ENCODE measurements around the gene GRSF1. TPM values are rescaled to one million over a fixed set of nuclear protein-coding genes. Genes with fewer than 3 reads are reported as not detected.
A peak's percentile ranks its signal among the peaks of the same experiment; 100 is the strongest.

The GRSF1 gene
- total and polyA plus RNA-seq, 10 donors: 31.1 to 48.2 (median 39.6) TPM

DNA sequence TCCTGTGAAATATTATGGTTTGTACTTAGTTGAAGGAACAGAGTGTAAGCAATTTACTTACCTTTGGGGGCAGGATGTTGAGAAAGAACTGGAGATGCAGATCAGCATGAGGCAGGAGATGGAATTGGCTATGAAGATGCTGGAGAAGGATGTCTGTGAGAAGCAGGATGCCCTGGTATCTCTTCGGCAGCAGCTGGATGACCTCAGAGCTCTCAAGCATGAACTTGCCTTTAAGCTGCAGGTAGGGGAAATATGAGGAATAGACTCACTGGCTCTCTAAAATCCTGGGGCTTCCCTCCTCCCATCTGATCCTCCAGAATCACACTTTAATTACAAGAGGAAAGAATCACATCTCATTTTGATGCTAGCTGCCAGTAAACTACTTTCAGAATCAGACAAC is 51.0 kb downstream of the GRSF1 start:
- H3K4me3 ChIP-seq: no peak overlapping the region
- H3K36me3 ChIP-seq: peaks cover 0 to 98% (median 38%) of the 10 kb centered on the region in 6 donors
- intact Hi-C loops (cut with DNase I; ENCODE audit: low total_unique reads): no loop called here
- H3K4me1 ChIP-seq: no peaks in the 10 kb centered on the region
- no peaks in the 10 kb centered on the region for H3K27me3 ChIP-seq (replicated peaks in 1 of 7)
- 93 to 100% (median 97%) methylated on average over 1 of the region's 1 CpG for WGBS, 5 donors
- H3K9me3 ChIP-seq: no peaks in the 10 kb centered on the region
- DNase-seq: no peak
- TF ChIP-seq POLR2A (IDR thresholded peaks at IDR 0.05): no peak
- TF ChIP-seq, protein P1, sequence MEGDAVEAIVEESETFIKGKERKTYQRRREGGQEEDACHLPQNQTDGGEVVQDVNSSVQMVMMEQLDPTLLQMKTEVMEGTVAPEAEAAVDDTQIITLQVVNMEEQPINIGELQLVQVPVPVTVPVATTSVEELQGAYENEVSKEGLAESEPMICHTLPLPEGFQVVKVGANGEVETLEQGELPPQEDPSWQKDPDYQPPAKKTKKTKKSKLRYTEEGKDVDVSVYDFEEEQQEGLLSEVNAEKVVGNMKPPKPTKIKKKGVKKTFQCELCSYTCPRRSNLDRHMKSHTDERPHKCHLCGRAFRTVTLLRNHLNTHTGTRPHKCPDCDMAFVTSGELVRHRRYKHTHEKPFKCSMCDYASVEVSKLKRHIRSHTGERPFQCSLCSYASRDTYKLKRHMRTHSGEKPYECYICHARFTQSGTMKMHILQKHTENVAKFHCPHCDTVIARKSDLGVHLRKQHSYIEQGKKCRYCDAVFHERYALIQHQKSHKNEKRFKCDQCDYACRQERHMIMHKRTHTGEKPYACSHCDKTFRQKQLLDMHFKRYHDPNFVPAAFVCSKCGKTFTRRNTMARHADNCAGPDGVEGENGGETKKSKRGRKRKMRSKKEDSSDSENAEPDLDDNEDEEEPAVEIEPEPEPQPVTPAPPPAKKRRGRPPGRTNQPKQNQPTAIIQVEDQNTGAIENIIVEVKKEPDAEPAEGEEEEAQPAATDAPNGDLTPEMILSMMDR (IDR thresholded peaks at IDR 0.05 in 8 of 11, conservative IDR thresholded peaks at IDR 0.05 in 3 of 11): no peak
- TF ChIP-seq POLR2AphosphoS5 (IDR thresholded peaks at IDR 0.05): no peak
- H3K27ac ChIP-seq: no peak overlapping the region

DNA sequence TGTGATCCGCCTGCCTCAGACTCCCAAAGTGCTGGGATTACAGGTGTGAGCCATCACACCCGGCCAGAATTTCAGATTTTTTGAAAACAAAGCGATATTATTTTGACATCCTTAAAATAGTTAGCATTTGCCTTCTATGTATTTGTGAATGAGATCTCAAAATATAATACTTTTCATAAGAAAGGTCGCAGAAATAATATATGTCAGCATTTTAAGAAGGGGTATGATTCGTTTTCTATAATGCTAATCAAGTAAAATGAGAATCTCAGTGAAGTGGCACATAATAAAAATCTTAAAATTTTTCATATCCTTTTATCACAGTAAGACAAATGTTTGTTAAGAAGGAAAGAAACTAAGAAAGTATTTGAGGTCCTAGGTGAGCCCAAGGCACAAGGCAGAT is 52.2 kb downstream of the GRSF1 start:
- no peaks in the 10 kb centered on the region for H3K4me1 ChIP-seq
- no peaks in the 10 kb centered on the region for H3K27me3 ChIP-seq (replicated peaks in 1 of 7)
- H3K36me3 ChIP-seq: peaks cover 0 to 98% (median 35%) of the 10 kb centered on the region in 6 donors
- no peaks in the 10 kb centered on the region for H3K9me3 ChIP-seq
- H3K4me3 ChIP-seq: no peak overlapping the region
- no peak for DNase-seq
- H3K27ac ChIP-seq: no peak overlapping the region
- 96 to 97% (median 97%) methylated on average over 5 of the region's 5 CpGs for WGBS, 5 donors
- intact Hi-C loops (cut with DNase I; ENCODE audit: low total_unique reads): no loop called here
- TF ChIP-seq POLR2A (IDR thresholded peaks at IDR 0.05) (no peak), POLR2AphosphoS5 (IDR thresholded peaks at IDR 0.05) (no peak)
- TF ChIP-seq, protein P1 (IDR thresholded peaks at IDR 0.05 in 8 of 11, conservative IDR thresholded peaks at IDR 0.05 in 3 of 11): no peak

DNA sequence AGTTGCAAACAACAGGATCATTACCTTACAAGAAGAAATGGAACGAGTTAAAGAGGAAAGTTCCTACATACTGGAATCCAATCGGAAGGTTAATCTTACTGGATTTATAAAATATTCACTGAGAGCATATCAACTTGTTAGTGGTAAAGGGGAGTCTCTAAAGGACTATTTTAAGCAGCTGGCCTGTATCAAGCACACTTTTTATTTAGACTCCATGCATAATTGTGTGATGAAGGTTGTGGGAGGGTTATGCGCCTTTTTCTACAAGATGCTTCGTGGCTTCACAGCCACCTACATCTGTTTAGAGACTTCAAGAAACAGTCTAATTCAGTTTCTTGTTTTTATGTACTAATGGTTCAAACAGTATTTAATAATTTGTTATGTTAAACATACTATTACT is 56.6 kb downstream of the GRSF1 start:
- Histone ChIP-seq H3K27ac (no peak overlapping the region), H3K4me3 (no peak overlapping the region), H3K4me1 (peaks cover 0 to 12% (median 3%) of the 10 kb centered on the region in 6 donors), H3K27me3 (replicated peaks in 1 of 7) (no peaks in the 10 kb centered on the region), H3K36me3 (peaks cover 0 to 94% (median 36%) of the 10 kb centered on the region in 6 donors), H3K9me3 (no peaks in the 10 kb centered on the region)
- intact Hi-C loops (cut with DNase I; ENCODE audit: low total_unique reads): no loop called here
- no peak for DNase-seq
- no peak for TF ChIP-seq POLR2AphosphoS5 (IDR thresholded peaks at IDR 0.05)
- TF ChIP-seq, protein P1 (IDR thresholded peaks at IDR 0.05 in 8 of 11, conservative IDR thresholded peaks at IDR 0.05 in 3 of 11): no peak
- TF ChIP-seq POLR2A (IDR thresholded peaks at IDR 0.05): no peak
- 92 to 98% (median 94%) methylated on average over 4 of the region's 4 CpGs for WGBS, 5 donors

DNA sequence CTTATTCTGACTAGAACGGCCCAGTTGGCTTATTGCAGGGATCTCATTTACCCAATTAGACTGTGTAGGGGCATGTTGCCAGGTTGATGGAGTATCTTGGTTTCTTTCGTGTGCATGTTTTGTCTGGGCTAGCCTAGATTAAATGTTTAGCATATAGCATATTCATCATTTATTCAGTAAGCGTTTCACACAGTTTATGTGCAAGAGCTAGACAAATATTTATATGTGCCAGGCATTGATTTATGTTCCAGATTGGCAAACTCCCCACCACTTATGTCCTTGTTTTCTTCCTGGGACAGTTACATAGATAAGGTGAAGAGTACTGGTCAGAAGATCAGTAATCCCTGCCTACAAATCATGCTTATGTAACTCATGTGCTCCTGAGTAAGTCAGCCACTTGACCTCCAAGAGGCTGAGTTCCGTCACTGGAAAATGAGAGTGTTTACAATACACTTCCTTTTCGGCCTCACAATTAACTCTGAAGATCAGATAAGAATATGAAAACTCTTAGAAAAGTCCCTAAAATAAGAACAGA is 60.7 kb downstream of the GRSF1 start:
- H3K4me3 ChIP-seq: no peak overlapping the region
- DNase-seq: no peak
- intact Hi-C loops (cut with DNase I; ENCODE audit: low total_unique reads): no loop called here
- no peaks in the 10 kb centered on the region for H3K27me3 ChIP-seq (replicated peaks in 1 of 7)
- H3K4me1 ChIP-seq: peaks cover 0 to 12% (median 3%) of the 10 kb centered on the region in 6 donors
- H3K9me3 ChIP-seq: no peaks in the 10 kb centered on the region
- peak overlapping the region in 5 of 8 donors; percentile 3 to 46 (median 24) for H3K27ac ChIP-seq
- TF ChIP-seq, protein P1 (IDR thresholded peaks at IDR 0.05 in 8 of 11, conservative IDR thresholded peaks at IDR 0.05 in 3 of 11): no peak
- TF ChIP-seq POLR2A (IDR thresholded peaks at IDR 0.05) (no peak), POLR2AphosphoS5 (IDR thresholded peaks at IDR 0.05) (peak in 1 of 3 donors; percentile 49)
- WGBS, 5 donors: 63 to 74% (median 72%) methylated on average over 5 of the region's 5 CpGs
- peaks cover 0 to 91% (median 15%) of the 10 kb centered on the region in 6 donors for H3K36me3 ChIP-seq

Measured in spleen (tissue), 11 donors.